Activated T-cell treated with anti-CD3 and anti-CD28 coated beads for 1 hour (primary cell): ENCODE measurements around the gene DIO1.
A peak's percentile ranks its signal among the peaks of the same experiment; 100 is the strongest.

Source experiments
- DNase-seq: peaks from one replicate; pipeline ENCODE4 v3.0.0-alpha.2; 2020; ENCODE audit warnings: low read depth

The DIO1 gene

DNA sequence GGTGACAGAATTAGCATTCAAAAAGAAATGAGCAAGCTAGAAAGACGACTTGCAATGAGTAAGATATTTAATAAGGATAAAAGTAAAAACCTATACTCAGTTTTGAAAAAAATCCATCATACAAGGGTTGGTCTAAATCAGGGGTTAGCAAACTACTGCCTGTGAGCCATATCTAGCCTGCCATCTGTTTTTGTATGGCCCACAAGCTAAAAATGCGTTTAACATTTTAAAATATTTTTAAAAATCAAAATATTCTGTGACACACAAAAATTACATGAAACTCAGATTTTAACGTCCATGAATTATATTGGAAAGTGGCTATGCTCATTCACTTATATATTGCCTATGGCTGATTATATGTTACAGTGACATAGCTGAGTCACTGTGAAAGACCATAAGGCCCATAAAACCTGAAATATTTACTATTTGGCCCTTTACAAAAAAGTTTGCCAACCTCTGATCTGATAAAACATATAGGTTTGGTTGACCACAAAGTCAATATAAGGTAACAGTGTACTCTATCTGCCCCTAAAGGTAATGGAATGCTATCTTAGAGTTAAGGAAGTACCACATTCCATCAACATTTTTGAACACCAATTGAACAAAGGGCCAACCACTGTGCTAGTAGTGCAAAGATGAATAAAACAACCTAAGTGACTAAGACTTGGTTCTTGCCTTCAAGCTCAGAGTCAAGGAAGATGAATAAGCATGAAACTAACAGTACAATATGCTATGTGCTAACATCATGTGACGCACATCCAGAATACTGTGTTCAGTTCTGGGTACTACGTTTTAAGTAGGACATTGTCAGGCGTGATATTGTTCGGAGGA is 48.4 kb downstream of the DIO1 start:
- no peak for DNase-seq

DNA sequence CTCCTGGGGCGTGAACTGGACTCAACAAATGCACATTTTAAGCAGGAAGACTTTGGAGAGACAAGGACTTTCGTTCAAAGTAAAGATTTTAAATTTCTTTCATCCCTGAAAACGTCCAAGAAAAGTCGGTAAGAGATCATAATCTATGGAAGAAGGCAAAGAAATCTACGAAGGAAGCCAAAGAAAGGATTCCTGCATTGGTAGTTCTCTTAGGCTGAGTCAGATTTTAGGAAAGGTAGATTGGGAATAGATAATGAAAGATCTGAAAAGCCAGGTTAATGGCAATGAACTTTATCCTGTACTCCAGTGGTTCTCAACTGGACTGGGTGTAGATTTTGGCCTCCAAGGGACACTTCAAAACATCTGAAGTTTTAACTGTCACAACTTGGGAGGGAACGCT is 49.1 kb downstream of the DIO1 start:
- no peak for DNase-seq

DNA sequence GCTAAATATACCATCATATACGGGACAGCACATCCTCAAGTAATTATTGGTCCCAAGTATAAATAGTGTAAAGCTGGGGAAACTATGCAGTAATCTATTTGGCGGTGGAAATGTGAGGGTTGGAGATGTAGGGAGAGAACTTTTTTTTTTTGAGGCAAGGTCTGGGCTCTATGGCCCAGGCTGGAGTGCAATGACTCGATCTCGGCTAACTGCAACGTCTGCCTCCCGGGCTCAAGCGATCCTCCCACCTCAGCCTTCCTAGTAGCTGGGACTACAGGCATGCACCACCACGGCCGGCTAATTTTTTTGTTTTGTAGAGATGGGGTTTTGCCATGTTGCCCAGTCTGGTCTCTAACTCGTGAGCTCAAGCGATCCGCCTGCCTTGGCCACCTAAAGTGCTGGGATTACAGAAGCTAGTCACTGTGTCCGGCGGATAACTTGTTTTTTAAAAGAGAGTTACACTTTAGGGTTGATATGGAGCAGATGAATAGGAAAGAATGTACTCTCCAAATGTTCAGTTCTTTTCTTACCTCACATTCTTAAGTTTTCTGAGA is 49.6 kb downstream of the DIO1 start:
- no peak for DNase-seq

DNA sequence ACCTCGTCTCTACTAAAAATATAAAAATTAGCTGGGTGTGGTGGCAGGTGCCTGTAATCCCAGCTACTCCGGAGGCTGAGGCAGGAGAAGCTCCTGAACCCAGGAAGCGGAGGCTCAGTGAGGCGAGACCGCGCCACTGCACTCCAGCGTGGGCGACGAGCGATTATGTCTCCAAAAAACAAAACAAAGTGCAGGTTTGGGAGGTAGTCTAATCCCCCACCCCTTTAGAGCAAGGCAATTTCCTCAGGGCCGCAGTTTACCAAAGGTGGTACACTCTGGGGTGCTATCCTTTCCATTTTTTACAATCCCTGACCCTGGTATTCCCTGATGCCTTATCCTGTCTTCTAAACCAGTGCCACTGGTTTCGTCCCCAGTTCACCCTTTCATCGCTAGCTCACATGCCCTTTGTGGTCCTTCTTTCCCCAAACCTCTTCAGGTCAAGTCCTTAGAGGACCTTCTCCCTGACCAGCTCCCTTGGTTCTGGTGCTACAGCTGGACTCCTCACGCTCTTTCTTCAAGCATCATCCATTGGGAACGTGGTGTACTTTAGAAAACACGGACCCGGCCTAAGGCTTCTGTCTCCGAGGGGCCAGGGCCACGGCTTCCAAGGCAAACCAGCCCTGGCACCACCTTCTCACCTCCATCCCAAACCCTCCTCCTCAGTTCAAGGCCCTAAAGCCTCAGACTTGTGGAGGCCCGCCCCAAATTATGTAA is 50.6 kb downstream of the DIO1 start:
- DNase-seq = no peak

DNA sequence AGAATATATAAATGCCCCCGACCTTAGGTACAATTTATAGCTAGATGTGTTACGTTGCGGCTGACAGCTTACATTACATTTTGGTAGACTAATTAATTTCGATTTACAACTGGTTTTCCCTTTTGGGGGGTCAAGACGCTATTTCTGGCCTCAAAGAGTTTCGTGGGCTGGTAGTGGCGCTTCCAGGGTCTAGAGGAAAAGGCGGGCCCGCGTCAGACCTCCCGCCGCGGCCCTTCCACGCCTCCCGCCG is 51.1 kb downstream of the DIO1 start:
- DNase-seq = no peak

DNA sequence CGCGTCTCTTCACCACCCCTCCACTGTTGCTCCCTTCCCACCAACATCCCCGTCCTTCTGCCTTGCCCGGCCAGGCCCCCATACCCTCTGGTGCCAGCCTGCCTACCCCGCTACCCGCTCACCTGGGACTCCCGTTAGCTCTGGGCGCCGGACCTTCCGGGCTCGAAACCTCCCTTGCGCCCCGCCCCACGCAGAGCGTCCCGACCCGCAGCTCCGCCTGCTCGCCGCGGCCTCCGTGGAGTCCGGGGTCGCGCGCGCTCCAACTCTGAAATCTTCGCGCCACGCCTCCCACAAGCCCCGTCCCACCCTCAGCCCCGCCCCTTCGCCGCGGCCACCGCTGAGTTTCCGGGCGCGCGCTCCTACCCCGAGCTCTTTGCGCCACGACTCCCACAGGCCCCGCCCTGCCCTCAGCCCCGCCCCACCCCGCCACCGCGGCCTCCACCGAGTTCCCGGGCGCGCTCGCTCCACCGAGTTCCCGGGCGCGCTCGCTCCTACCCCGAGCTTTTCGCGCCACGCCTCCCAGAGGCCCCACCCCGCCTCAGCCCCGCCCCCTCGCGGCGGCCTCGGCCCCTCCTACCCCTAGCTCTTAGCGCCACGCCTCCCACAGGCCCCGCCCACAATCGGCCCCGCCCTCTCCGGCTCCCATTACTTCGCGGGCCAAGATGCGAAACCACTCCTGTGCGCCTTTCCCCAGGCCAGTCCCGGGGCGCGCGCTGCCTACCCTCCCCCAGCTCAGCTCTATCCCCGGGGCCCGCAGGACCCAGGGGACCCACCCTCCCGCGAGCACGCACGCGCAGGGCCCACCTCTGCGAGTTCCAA is 51.7 kb downstream of the DIO1 start, which contains the start of gene IFT25:
TSS of gene IFT25 (minus strand) at position 267 of the 819 bp plus-strand sequence. CDS start 5,617 bp downstream, outside the sequence.
- peak; percentile 99 for DNase-seq

DNA sequence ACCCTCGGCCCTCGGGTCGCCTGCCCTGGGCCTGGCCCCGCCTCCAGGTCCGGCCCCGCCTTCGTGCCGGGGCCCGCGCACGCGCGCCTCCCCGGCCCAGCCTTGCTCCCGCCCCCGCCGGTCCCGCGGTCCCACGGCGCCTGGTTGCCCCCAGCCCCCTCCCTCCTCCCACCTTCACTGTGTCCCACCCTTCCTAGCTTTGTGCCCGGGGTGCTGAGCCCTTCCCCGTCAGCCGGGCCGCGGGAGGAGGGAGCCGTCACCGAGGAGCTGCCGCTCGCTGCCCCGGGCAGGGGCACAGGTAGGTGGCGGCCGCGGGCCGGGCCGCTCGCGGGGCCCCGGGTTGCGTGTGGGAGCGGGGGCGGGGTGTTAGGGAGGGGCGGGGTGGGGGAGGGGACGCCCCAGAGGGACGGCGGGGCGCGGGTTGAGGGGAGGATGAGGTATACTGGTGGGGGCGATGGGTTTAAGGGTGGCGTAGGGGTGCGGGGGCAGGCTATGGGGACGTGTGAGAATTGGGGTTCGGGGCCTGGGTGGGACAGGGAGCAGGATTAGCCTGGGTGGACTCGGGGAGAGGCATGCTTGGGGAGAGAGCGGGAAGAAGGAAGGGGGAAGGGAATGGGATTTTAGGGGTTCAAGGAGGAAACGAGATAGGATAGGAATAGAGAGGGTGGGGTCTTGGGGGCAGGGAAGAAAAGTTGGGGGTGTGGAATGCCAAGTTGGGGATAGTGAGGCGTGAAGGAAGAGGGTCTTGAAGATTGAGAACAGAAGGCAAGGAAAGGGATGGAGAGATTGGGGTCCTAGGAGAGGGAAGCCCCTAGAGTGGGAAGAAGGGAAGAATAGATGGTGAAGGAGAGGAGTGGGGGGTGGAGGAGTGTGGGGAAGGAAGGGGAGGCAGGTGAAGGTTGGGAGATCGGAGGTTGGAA is 52.5 kb downstream of the DIO1 start, which contains the start of gene LRRC42:
TSS of gene LRRC42 (plus strand) at position 99 of the 920 bp plus-strand sequence. CDS start 5,650 bp downstream, outside the sequence.
- DNase-seq = no peak

DNA sequence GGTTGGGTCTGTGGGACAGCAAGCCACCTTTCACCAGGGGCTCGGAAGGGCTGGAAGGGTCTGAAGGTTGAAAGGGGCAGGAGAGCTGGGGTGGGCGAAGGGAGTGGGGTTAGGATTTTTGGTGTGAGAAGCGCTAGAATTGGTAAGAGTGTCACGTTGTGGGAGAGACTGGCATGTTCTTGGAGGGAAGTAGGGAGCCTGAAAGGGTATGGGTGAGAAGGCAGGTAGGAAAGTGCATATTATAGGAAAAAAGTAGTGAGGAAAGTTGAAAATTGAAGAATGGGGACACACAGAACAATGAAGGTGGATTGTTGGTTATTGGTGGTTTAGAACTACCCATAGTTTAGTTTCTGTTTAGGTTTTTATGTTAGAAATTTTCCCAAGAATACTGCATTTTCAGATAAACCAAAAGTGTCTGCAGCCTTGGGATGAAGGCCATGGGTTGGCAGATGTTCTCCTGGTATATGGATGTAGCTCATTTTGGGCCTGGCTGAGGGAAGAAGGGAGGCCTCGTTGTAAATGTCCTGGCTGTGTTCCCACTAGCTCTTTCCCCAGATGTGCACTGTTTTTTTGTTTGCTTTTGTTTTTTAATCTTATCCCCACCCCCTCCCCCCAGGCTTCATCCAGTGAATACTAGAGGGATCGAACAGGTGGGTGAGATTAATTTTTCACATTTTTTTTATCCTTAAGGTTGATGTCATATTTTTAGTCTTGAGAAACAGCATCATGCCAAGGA is 53.4 kb downstream of the DIO1 start:
- no peak for DNase-seq

DNA sequence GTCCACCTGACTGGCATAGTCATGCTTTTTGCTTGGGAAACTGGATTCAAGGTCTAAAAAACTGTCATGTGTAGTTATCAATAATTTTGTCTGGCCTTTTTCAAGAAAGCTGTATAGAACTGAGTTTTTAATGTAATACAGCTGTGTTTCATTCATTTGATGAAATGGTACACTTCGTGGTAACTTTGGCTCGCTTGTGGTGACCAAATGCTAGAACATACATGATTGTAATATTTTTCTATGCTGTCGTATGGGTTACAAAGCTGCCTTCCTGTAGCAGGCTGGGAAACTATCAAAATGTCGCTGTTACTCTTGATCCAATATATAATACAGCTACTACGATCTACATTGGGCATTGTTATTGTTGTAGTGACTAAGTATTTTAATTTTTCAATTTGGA is 54.3 kb downstream of the DIO1 start:
- DNase-seq = no peak

DNA sequence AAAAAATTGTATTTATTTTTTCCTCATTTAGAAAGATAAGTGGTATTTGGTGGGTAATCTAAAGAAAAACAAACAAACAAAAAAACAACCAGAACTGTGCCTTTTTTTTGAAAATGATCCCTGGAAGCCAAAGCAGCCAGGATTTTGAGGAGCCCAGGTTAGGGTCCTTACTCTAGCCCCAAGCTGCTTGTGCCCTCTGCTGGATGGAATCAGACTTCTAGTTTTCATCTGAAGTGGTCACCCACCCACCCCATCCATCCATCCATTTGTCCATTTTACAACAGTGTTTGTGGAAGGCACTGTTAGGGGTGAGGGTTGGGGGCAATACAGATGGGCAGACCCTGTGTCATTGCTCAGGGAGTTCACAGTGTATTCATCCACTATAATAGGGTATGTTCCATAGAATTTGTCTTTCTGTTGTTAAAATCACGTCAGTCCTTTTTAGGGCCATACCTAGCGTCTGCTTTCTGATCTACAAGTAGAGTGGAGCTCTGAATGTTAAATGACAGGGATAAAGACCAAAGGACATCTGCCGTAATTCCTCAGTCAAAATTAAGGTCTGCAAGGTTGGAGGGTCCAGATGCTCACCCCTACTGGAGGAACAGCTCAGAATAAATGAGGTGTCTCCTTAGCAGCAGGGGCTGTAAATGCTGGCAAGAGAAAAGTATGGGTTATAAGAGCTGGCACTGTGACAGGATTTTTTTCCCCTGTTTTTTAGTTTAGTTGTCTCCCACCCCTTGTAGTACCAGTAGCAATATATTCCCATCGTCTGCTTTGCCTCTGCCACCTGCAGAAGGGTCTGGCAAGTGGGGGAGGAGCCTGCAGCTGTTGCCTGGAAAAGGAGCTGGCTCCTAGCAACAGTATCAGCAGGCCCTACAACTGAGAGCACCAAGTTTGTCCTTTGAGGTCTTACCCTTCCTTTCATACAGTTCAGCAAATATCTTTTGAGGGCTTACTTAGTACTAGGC is 55.3 kb downstream of the DIO1 start:
- DNase-seq = no peak

DNA sequence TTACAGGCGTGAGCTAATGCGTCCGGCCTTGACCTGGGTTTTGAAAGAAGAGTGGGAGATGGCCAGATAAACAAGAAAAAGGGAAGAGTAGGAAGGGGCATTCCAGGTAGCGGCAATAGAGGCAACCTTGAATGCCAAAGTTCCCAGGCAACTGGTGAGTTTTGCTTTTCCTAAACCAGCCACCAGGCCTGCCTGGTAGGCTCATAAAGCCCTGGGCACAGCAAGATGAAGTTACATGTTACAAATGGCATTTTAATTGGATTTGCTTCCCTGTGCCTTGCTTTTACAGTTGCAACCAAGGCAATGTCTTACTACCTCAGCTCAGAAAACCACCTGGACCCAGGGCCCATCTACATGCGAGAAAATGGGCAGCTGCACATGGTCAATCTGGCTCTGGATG is 57.7 kb downstream of the DIO1 start:
- no peak for DNase-seq

DNA sequence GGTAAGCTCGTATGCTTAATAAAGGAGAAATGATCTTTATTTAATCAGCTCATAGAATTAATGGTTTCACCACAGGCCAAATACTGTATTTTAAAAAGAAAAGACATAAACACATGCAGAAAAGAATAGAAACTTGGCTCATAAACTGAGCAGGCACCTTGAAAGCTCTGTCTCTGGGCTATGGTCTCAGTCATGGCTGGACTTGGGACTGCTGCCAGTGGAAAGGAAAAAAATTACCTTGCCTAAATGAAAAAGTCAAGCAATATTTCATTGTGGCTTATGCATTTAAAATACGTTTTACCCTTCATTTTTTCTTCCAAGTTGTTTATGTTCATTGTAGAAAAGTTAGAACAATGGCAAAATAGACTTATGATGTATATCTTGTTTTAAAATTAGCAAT is 60.1 kb downstream of the DIO1 start:
- no peak for DNase-seq

DNA sequence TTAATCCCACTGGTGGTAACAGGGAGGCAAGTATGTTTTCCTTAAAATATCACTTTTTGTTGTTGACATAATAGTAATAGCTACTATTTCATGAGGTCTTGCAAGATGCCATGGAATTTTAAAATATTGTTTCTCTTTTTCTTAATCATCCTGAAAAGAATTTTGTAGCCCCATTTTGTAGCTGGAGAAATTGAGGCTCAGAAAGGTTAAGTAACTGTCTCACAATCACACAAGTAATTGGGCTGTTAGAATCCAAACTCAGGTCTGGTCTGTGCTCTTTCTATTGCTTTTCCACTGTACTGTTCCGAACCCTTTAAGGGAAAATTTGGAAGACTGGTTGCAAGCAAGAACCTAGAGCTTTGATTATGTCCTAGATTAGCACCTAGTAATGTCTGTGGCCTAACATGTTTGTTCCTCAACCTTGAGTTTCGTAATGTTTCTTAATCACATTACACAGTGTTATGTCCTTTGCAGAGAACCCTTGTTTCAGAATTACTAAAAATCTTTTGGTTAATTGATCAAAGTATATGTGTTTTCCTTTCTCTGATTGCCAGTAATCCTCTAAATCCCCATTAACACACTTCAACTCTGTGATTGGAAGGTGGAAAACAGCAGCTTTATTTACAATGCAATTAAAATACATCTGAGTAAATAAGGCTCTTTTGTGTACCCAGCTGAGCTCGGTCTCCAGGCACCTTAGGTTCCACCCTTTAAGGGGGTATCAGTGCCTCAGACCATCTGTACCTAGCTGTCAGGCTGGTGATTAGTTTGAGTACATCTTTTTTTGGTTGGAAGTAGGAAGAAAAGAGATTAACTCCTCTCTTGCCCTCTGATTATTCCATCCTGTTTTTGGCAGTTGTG is 62.6 kb downstream of the DIO1 start:
- DNase-seq = no peak

DNA sequence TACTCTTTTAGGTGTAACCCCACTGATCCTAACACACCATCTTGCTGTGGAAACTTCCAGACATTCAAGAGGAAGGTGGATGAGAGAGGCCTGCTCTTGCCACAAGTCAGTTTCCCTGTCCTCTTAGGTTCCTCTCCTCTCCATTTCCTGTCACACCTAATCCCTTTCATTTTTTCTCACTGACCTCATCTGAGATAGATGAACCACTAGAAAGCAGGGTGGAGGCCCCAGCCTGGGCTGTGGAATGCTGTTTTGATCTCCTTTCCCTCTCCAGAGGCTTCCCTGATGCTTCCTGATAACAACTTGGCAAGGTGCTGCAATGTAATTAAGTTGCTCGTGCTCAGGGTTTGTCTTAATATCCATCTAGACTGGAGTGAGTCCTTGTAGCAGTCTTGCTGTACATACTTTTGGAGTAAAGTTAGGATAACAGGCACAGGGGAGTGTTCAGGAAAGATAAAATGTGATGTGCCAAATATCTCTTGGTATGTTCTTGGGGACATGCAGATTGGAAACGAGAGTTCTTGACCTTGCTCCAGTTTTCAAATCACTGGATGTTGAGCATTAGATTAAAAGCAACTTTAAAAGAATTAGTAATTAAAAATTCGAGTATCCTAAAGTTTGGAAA is 63.3 kb downstream of the DIO1 start:
- DNase-seq = no peak

DNA sequence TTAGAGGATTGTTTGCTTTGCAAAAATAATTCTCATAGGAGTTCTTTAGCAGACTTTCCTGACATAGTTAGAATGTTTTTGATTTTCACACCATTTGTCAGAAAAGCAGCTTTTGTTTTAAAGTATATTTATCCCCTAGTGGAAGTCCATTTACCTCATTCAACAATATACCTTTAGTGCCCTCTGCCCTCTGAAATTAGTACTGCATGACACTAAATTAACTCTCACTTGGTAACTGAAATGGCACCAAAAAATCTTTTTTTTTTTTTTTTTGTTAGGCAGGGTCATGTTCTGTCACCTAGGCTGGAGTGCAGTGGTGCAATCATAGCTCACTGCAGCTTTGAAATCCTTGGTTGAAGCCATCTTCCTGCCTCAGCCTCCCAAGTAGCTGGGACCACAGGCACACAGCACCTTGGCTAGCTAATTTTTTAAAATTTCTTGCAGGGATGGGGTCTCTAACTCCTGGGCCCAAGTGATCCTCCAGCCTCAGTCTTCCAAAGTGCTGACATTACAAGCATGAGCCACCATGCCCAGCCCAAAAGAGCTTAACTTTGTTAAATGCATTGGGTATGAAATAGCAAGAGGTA is 65.8 kb downstream of the DIO1 start:
- DNase-seq = no peak
